ENCODE data around the gene GPR42.
"Not testable (repeated sequence)": the region's sequence is repeated elsewhere in the genome, so short reads cannot be mapped to it uniquely, and the experiment has no call there.

GPR42 gene

GRCh38 chr19:35369522-35369921 lies 1.3 kb upstream of the GPR42 start:
- Histone ChIP-seq H3K9ac (ENCODE audit: low read depth, low read length, poor library complexity) (no peak overlapping the region), H3K23ac (ENCODE audit: low read depth, low read length, poor library complexity) (no peak overlapping the region), H2AK5ac (ENCODE audit: low read depth, low read length) (no peak overlapping the region), H2AFZ (ENCODE audit: low read length) (no peak overlapping the region), H3K18ac (ENCODE audit: low read length) (no peak overlapping the region), H3K4me2 (ENCODE audit: insufficient read depth, low read length, poor library complexity, severe bottlenecking) (no peak overlapping the region), H3K79me1 (ENCODE audit: low read depth, low read length) (no peaks in the 10 kb centered on the region), H3K4me3 (ENCODE audit: low read length in 2 of 2) (no peak overlapping the region), H3K36me3 (replicated peaks in 1 of 2; ENCODE audit: control insufficient read depth in 2 of 2, insufficient read depth in 2 of 2, low read length in 2 of 2) (no peaks in the 10 kb centered on the region), H3K4me1 (ENCODE audit: control insufficient read depth in 2 of 2, insufficient read depth in 1 of 2, low read depth in 1 of 2, low read length in 2 of 2) (no peaks in the 10 kb centered on the region), H2BK120ac (ENCODE audit: low read depth, low read length) (no peak overlapping the region), H3K9me3 (replicated peaks in 1 of 2; ENCODE audit: control insufficient read depth in 2 of 2, insufficient read depth in 1 of 2, low read depth in 1 of 2, low read length in 2 of 2) (no peaks in the 10 kb centered on the region), H2BK12ac (ENCODE audit: low read length) (no peak overlapping the region), H4K91ac (ENCODE audit: low read depth, low read length, poor library complexity) (no peak overlapping the region), H4K8ac (ENCODE audit: low read depth, low read length) (no peak overlapping the region), H3K27me3 (ENCODE audit: control insufficient read depth in 3 of 3, insufficient read depth in 3 of 3, low read depth in 1 of 3, low read length in 3 of 3) (no peaks in the 10 kb centered on the region), H3K14ac (ENCODE audit: low read length) (no peak overlapping the region), H3K4ac (ENCODE audit: low read length) (no peak overlapping the region), H2BK5ac (ENCODE audit: low read length) (no peak overlapping the region), H2BK15ac (ENCODE audit: low read length) (no peak overlapping the region), H3K27ac (replicated peaks; ENCODE audit: low read length) (no peak overlapping the region)
- no peak for DNase-seq (ENCODE audit: low spot score)

GRCh38 chr19:35373492-35373891 lies 2.6 kb downstream of the GPR42 start:
- DNase-seq (ENCODE audit: low spot score) = no peak
- H2BK15ac ChIP-seq (ENCODE audit: low read length) = no peak overlapping the region
- no CpG with 5 or more reads among the region's 7 CpGs for WGBS, 2 donors (ENCODE audit: extremely low coverage in 2 of 2, insufficient read length in 2 of 2, insufficient replicate concordance in 1 of 2)

GRCh38 chr19:35374031-35374430 lies 3.2 kb downstream of the GPR42 start:
- not testable (repeated sequence) for H2BK120ac ChIP-seq (ENCODE audit: low read depth, low read length); H4K8ac ChIP-seq (ENCODE audit: low read depth, low read length); H3K23ac ChIP-seq (ENCODE audit: low read depth, low read length, poor library complexity); H3K9me3 ChIP-seq (replicated peaks in 1 of 2; ENCODE audit: control insufficient read depth in 2 of 2, insufficient read depth in 1 of 2, low read depth in 1 of 2, low read length in 2 of 2); H3K18ac ChIP-seq (ENCODE audit: low read length); H3K4me1 ChIP-seq (ENCODE audit: control insufficient read depth in 2 of 2, insufficient read depth in 1 of 2, low read depth in 1 of 2, low read length in 2 of 2); H3K27ac ChIP-seq (replicated peaks; ENCODE audit: low read length); H2BK15ac ChIP-seq (ENCODE audit: low read length); H3K36me3 ChIP-seq (replicated peaks in 1 of 2; ENCODE audit: control insufficient read depth in 2 of 2, insufficient read depth in 2 of 2, low read length in 2 of 2); H3K79me1 ChIP-seq (ENCODE audit: low read depth, low read length); H3K4ac ChIP-seq (ENCODE audit: low read length); H4K91ac ChIP-seq (ENCODE audit: low read depth, low read length, poor library complexity); H2AK5ac ChIP-seq (ENCODE audit: low read depth, low read length); DNase-seq (ENCODE audit: low spot score); H3K4me2 ChIP-seq (ENCODE audit: insufficient read depth, low read length, poor library complexity, severe bottlenecking); H3K27me3 ChIP-seq (ENCODE audit: control insufficient read depth in 3 of 3, insufficient read depth in 3 of 3, low read depth in 1 of 3, low read length in 3 of 3); H2BK12ac ChIP-seq (ENCODE audit: low read length); H3K14ac ChIP-seq (ENCODE audit: low read length); H3K9ac ChIP-seq (ENCODE audit: low read depth, low read length, poor library complexity); H3K4me3 ChIP-seq (ENCODE audit: low read length in 2 of 2); H2BK5ac ChIP-seq (ENCODE audit: low read length); H2AFZ ChIP-seq (ENCODE audit: low read length)

More at GRCh38 chr19:35373492-35373891, 2.6 kb downstream of the GPR42 start:
- Histone ChIP-seq H3K9me3 (replicated peaks in 1 of 2; ENCODE audit: control insufficient read depth in 2 of 2, insufficient read depth in 1 of 2, low read depth in 1 of 2, low read length in 2 of 2) (no peaks in the 10 kb centered on the region), H2AK5ac (ENCODE audit: low read depth, low read length) (no peak overlapping the region), H3K9ac (ENCODE audit: low read depth, low read length, poor library complexity) (no peak overlapping the region), H3K23ac (ENCODE audit: low read depth, low read length, poor library complexity) (no peak overlapping the region), H2AFZ (ENCODE audit: low read length) (no peak overlapping the region), H3K18ac (ENCODE audit: low read length) (no peak overlapping the region), H3K79me1 (ENCODE audit: low read depth, low read length) (no peaks in the 10 kb centered on the region), H3K27ac (replicated peaks; ENCODE audit: low read length) (no peak overlapping the region), H3K4me3 (ENCODE audit: low read length in 2 of 2) (no peak overlapping the region), H3K4me2 (ENCODE audit: insufficient read depth, low read length, poor library complexity, severe bottlenecking) (no peak overlapping the region), H3K36me3 (replicated peaks in 1 of 2; ENCODE audit: control insufficient read depth in 2 of 2, insufficient read depth in 2 of 2, low read length in 2 of 2) (no peaks in the 10 kb centered on the region), H3K27me3 (ENCODE audit: control insufficient read depth in 3 of 3, insufficient read depth in 3 of 3, low read depth in 1 of 3, low read length in 3 of 3) (no peaks in the 10 kb centered on the region), H2BK12ac (ENCODE audit: low read length) (no peak overlapping the region), H3K14ac (ENCODE audit: low read length) (no peak overlapping the region), H2BK120ac (ENCODE audit: low read depth, low read length) (no peak overlapping the region), H3K4me1 (ENCODE audit: control insufficient read depth in 2 of 2, insufficient read depth in 1 of 2, low read depth in 1 of 2, low read length in 2 of 2) (no peaks in the 10 kb centered on the region), H4K8ac (ENCODE audit: low read depth, low read length) (no peak overlapping the region), H4K91ac (ENCODE audit: low read depth, low read length, poor library complexity) (no peak overlapping the region), H2BK5ac (ENCODE audit: low read length) (no peak overlapping the region), H3K4ac (ENCODE audit: low read length) (no peak overlapping the region)

GRCh38 chr19:35375505-35376307 lies 4.8 kb downstream of the GPR42 start:
- no peak for DNase-seq (ENCODE audit: low spot score)
- H3K36me3 ChIP-seq (replicated peaks in 1 of 2; ENCODE audit: control insufficient read depth in 2 of 2, insufficient read depth in 2 of 2, low read length in 2 of 2) = no peaks in the 10 kb centered on the region
- no peaks in the 10 kb centered on the region for H3K4me1 ChIP-seq (ENCODE audit: control insufficient read depth in 2 of 2, insufficient read depth in 1 of 2, low read depth in 1 of 2, low read length in 2 of 2)
- no peak overlapping the region for H2AFZ ChIP-seq (ENCODE audit: low read length)
- no peak overlapping the region for H2BK5ac ChIP-seq (ENCODE audit: low read length)
- no peak overlapping the region for H3K23ac ChIP-seq (ENCODE audit: low read depth, low read length, poor library complexity)
- H3K9me3 ChIP-seq (replicated peaks in 1 of 2; ENCODE audit: control insufficient read depth in 2 of 2, insufficient read depth in 1 of 2, low read depth in 1 of 2, low read length in 2 of 2) = no peaks in the 10 kb centered on the region
- H3K14ac ChIP-seq (ENCODE audit: low read length) = no peak overlapping the region
- no peak overlapping the region for H2BK120ac ChIP-seq (ENCODE audit: low read depth, low read length)
- H3K4me3 ChIP-seq (ENCODE audit: low read length in 2 of 2) = no peak overlapping the region
- H3K9ac ChIP-seq (ENCODE audit: low read depth, low read length, poor library complexity) = no peak overlapping the region
- H2BK12ac ChIP-seq (ENCODE audit: low read length) = no peak overlapping the region
- no peak overlapping the region for H3K4me2 ChIP-seq (ENCODE audit: insufficient read depth, low read length, poor library complexity, severe bottlenecking)
- no peak overlapping the region for H3K4ac ChIP-seq (ENCODE audit: low read length)
- no peak overlapping the region for H4K91ac ChIP-seq (ENCODE audit: low read depth, low read length, poor library complexity)
- no peak overlapping the region for H3K18ac ChIP-seq (ENCODE audit: low read length)
- no peaks in the 10 kb centered on the region for H3K79me1 ChIP-seq (ENCODE audit: low read depth, low read length)
- H3K27ac ChIP-seq (replicated peaks; ENCODE audit: low read length) = no peak overlapping the region
- WGBS, 2 donors (ENCODE audit: extremely low coverage in 2 of 2, insufficient read length in 2 of 2, insufficient replicate concordance in 1 of 2) = no CpG with 5 or more reads among the region's 12 CpGs
- H3K27me3 ChIP-seq (ENCODE audit: control insufficient read depth in 3 of 3, insufficient read depth in 3 of 3, low read depth in 1 of 3, low read length in 3 of 3) = no peaks in the 10 kb centered on the region
- H2AK5ac ChIP-seq (ENCODE audit: low read depth, low read length) = no peak overlapping the region
- no peak overlapping the region for H2BK15ac ChIP-seq (ENCODE audit: low read length)
- no peak overlapping the region for H4K8ac ChIP-seq (ENCODE audit: low read depth, low read length)
